ENCODE data around the gene PURA.

Gene PURA

GRCh38 chr5:140109759-140110645, 3.9 kb upstream of the PURA start:
- in situ Hi-C loops (cut with HindIII; ENCODE audit: low sequenced_read_pairs) = no loop called here

- in situ Hi-C loops (cut with HindIII; ENCODE audit: low sequenced_read_pairs) = no loop called here
These were observed 3.3 kb upstream of the PURA start for GRCh38 chr5:140110646-140110957.

GRCh38 chr5:140111011-140111858, 2.7 kb upstream of the PURA start:
- in situ Hi-C loops (cut with HindIII; ENCODE audit: low sequenced_read_pairs) = no loop called here

GRCh38 chr5:140111859-140112551, 1.9 kb upstream of the PURA start:
- in situ Hi-C loops (cut with HindIII; ENCODE audit: low sequenced_read_pairs) = no loop called here

GRCh38 chr5:140112685-140113179, 1.2 kb upstream of the PURA start:
- in situ Hi-C loops (cut with HindIII; ENCODE audit: low sequenced_read_pairs) = no loop called here

GRCh38 chr5:140113180-140113698, 670 bp upstream of the PURA start:
- in situ Hi-C loops (cut with HindIII; ENCODE audit: low sequenced_read_pairs) = no loop called here

- in situ Hi-C loops (cut with HindIII; ENCODE audit: low sequenced_read_pairs) = no loop called here
These were observed 654 bp downstream of the PURA start for GRCh38 chr5:140114341-140115185.

- in situ Hi-C loops (cut with HindIII; ENCODE audit: low sequenced_read_pairs) = no loop called here
These were observed 1.2 kb downstream of the PURA start for GRCh38 chr5:140115186-140115500.

- in situ Hi-C loops (cut with HindIII; ENCODE audit: low sequenced_read_pairs) = no loop called here
These were observed 2.8 kb downstream of the PURA start for GRCh38 chr5:140116716-140117115.

GRCh38 chr5:140117523-140117922, 3.6 kb downstream of the PURA start:
- in situ Hi-C loops (cut with HindIII; ENCODE audit: low sequenced_read_pairs) = no loop called here

- in situ Hi-C loops (cut with HindIII; ENCODE audit: low sequenced_read_pairs) = no loop called here
These were observed 4.5 kb downstream of the PURA start for GRCh38 chr5:140118302-140118936.

GRCh38 chr5:140125637-140126036, 11.7 kb downstream of the PURA start, which contains the start of gene IGIP:
TSS of gene IGIP (plus strand) at chr5:140125937. CDS start at chr5:140128477, 2,540 bp downstream.
- in situ Hi-C loops (cut with HindIII; ENCODE audit: low sequenced_read_pairs) = no loop called here

GRCh38 chr5:140126315-140127012, 12.6 kb downstream of the PURA start:
- in situ Hi-C loops (cut with HindIII; ENCODE audit: low sequenced_read_pairs) = no loop called here

- in situ Hi-C loops (cut with HindIII; ENCODE audit: low sequenced_read_pairs) = no loop called here
These were observed 14.5 kb downstream of the PURA start for GRCh38 chr5:140128376-140128775.

- in situ Hi-C loops (cut with HindIII; ENCODE audit: low sequenced_read_pairs) = no loop called here
These were observed 17.2 kb downstream of the PURA start for GRCh38 chr5:140130949-140131733.

- in situ Hi-C loops (cut with HindIII; ENCODE audit: low sequenced_read_pairs) = no loop called here
These were observed 18.1 kb downstream of the PURA start for GRCh38 chr5:140131967-140132409.

- in situ Hi-C loops (cut with HindIII; ENCODE audit: low sequenced_read_pairs) = no loop called here
These were observed 19.7 kb downstream of the PURA start for GRCh38 chr5:140133514-140134167.
